Endodermal cell (in vitro differentiated cells): ENCODE measurements around the gene EIPR1. TPM values are rescaled to one million over a fixed set of nuclear protein-coding genes. Genes with fewer than 3 reads are reported as not detected.
A peak's percentile ranks its signal among the peaks of the same experiment; 100 is the strongest.

ENCODE experiments used
- DNase-seq: peaks from one replicate; pipeline ENCODE4 v3.0.0-alpha.2; 2017
- H3K27ac ChIP-seq: 2 replicates; pipeline ENCODE4 v1.5.1; 2013; ENCODE audit warnings: mild to moderate bottlenecking, low read depth, low read length, moderate library complexity
- H3K27me3 ChIP-seq: 2 replicates; pipeline ENCODE4 v1.6.1; 2013; ENCODE audit warnings: mild to moderate bottlenecking, low read length, moderate library complexity; ENCODE audit not compliant: insufficient read depth, control insufficient read depth, poor library complexity, severe bottlenecking
- H3K36me3 ChIP-seq: 2 replicates; pipeline ENCODE4 v1.7.0; 2013; ENCODE audit warnings: mild to moderate bottlenecking, low read length, moderate library complexity; ENCODE audit not compliant: control insufficient read depth, insufficient read depth
- H3K4me1 ChIP-seq: one replicate; pipeline ENCODE4 v1.7.0; 2013; ENCODE audit warnings: low read length; ENCODE audit not compliant: control insufficient read depth, insufficient read depth
- H3K4me3 ChIP-seq: 2 replicates; pipeline ENCODE4 v1.5.1; 2013; ENCODE audit warnings: mild to moderate bottlenecking, low read length, moderate library complexity
- H3K9ac ChIP-seq: 2 replicates; pipeline ENCODE4 v1.6.1; 2013; ENCODE audit warnings: mild to moderate bottlenecking, low read length, moderate library complexity; ENCODE audit not compliant: poor library complexity, severe bottlenecking; ENCODE audit errors: extremely low read depth
- H3K9me3 ChIP-seq: 2 replicates; pipeline ENCODE4 v1.6.1; 2013; ENCODE audit warnings: mild to moderate bottlenecking, low read length, moderate library complexity; ENCODE audit not compliant: control insufficient read depth
- H3K27ac Mint-ChIP-seq: 2 replicates; pipeline ENCODE4 v1.8.0; 2020; ENCODE audit warnings: mixed read lengths
- H3K27me3 Mint-ChIP-seq: 2 replicates; pipeline ENCODE4 v1.8.0; 2021; ENCODE audit warnings: mild to moderate bottlenecking, mixed read lengths; ENCODE audit not compliant: insufficient read depth
- H3K36me3 Mint-ChIP-seq: 2 replicates; pipeline ENCODE4 v1.8.0; 2020; ENCODE audit warnings: low read depth, mixed read lengths
- H3K4me1 Mint-ChIP-seq: 2 replicates; pipeline ENCODE4 v1.8.0; 2020; ENCODE audit warnings: mixed read lengths
- H3K4me3 Mint-ChIP-seq: 2 replicates; pipeline ENCODE4 v1.8.0; 2020; ENCODE audit warnings: mild to moderate bottlenecking, moderate library complexity, mixed read lengths
- H3K9me3 Mint-ChIP-seq: 2 replicates; pipeline ENCODE4 v1.8.0; 2020; ENCODE audit warnings: mild to moderate bottlenecking, mixed read lengths
- CTCF ChIP-seq: fragments of 200-600 bp; sonication (generic); conservative IDR thresholded peaks from 2 replicates; pipeline ENCODE4 v1.5.0; 2021; ENCODE audit warnings: antibody characterized with exemption, mild to moderate bottlenecking
- WGBS, 2 experiments: methylation state at CpG; one replicate each; pipeline versions ENCODE4 v1.1.5 to v1.1.7; 2013; ENCODE audit warnings: missing lambda C conversion rate in 2 of 2, mixed read lengths in 1 of 2; ENCODE audit not compliant: insufficient coverage in 1 of 2, insufficient read length in 1 of 2; 5-methylcytosine and 5-hydroxymethylcytosine counted together
- total RNA-seq, 2 donors: library from RNA; stranded (reverse); fragmentation: NEBNext Ultra II Directional in 1 of 2; extraction: Animal tissue kit (Norgen Biotek cat#: 25700) in 1 of 2; gene quantifications; 2 replicates in 1 of 2; 3 replicates in 1 of 2; pipeline ENCODE4 v1.2.1, GENCODE V29; 2021

EIPR1 gene
- total RNA-seq, 2 donors from 2014 or later = 30.1 to 36.8 TPM

- Histone ChIP-seq H3K4me1 (no peaks in the 10 kb centered on the region), H3K4me3 (no peak overlapping the region), H3K9ac (no peak overlapping the region), H3K27ac (no peak overlapping the region), H3K36me3 (peaks cover 49% of the 10 kb centered on the region), H3K27me3 (no peaks in the 10 kb centered on the region), H3K9me3 (no peaks in the 10 kb centered on the region)
- H3K4me3 Mint-ChIP-seq = no peak overlapping the region
- H3K27ac Mint-ChIP-seq = no peak overlapping the region
- no peaks in the 10 kb centered on the region for H3K9me3 Mint-ChIP-seq
- no peaks in the 10 kb centered on the region for H3K4me1 Mint-ChIP-seq
- no peaks in the 10 kb centered on the region for H3K27me3 Mint-ChIP-seq
- H3K36me3 Mint-ChIP-seq = peaks cover 59% of the 10 kb centered on the region
- peak; percentile 5 for TF ChIP-seq CTCF
- DNase-seq = no peak
- 92 to 100% methylated on average over 3 to 8 of the region's 9 CpGs for WGBS, 2 experiments
Observed at GRCh38 chr2:3424171-3424795, 46.7 kb upstream of the EIPR1 start.

GRCh38 chr2:3423492-3424170, 46.0 kb upstream of the EIPR1 start:
- no peak overlapping the region for H3K9ac ChIP-seq
- no peaks in the 10 kb centered on the region for H3K4me1 Mint-ChIP-seq
- H3K9me3 ChIP-seq = no peaks in the 10 kb centered on the region
- H3K27me3 ChIP-seq = no peaks in the 10 kb centered on the region
- no peak overlapping the region for H3K4me3 Mint-ChIP-seq
- H3K9me3 Mint-ChIP-seq = no peaks in the 10 kb centered on the region
- WGBS, 2 experiments = 68 to 98% methylated on average over 10 to 19 of the region's 19 CpGs
- H3K27me3 Mint-ChIP-seq = no peaks in the 10 kb centered on the region
- peak; percentile 96 for DNase-seq
- no peak overlapping the region for H3K4me3 ChIP-seq
- peaks cover 49% of the 10 kb centered on the region for H3K36me3 ChIP-seq
- H3K4me1 ChIP-seq = no peaks in the 10 kb centered on the region
- H3K27ac Mint-ChIP-seq = no peak overlapping the region
- H3K36me3 Mint-ChIP-seq = peaks cover 53% of the 10 kb centered on the region
- peak; percentile 98 for TF ChIP-seq CTCF
- no peak overlapping the region for H3K27ac ChIP-seq

GRCh38 chr2:3422161-3422779, 44.7 kb upstream of the EIPR1 start:
- H3K36me3 Mint-ChIP-seq = peaks cover 54% of the 10 kb centered on the region
- no peak overlapping the region for H3K4me3 Mint-ChIP-seq
- H3K4me1 Mint-ChIP-seq = no peaks in the 10 kb centered on the region
- no peak overlapping the region for H3K27ac Mint-ChIP-seq
- WGBS, 2 experiments = 88 to 97% methylated on average over 8 to 16 of the region's 16 CpGs
- H3K27me3 ChIP-seq = no peaks in the 10 kb centered on the region
- DNase-seq = no peak
- no peak overlapping the region for H3K27ac ChIP-seq
- no peaks in the 10 kb centered on the region for H3K27me3 Mint-ChIP-seq
- H3K9ac ChIP-seq = no peak overlapping the region
- H3K36me3 ChIP-seq = peaks cover 44% of the 10 kb centered on the region
- no peaks in the 10 kb centered on the region for H3K9me3 ChIP-seq
- H3K4me1 ChIP-seq = no peaks in the 10 kb centered on the region
- no peak overlapping the region for H3K4me3 ChIP-seq
- no peaks in the 10 kb centered on the region for H3K9me3 Mint-ChIP-seq
- no peak for TF ChIP-seq CTCF
